SK-N-MC (cell line): ENCODE data around the gene GPC3.

Experiments
- EZH2 ChIP-seq: fragments of 200-600 bp; sonication (generic); IDR thresholded peaks from one replicate; pipeline ENCODE4 v1.6.1; 2017; ENCODE audit warnings: antibody characterized with exemption
- FOXP2 ChIP-seq: optimal IDR thresholded peaks from 2 replicates; pipeline ENCODE3; 2011; ENCODE audit warnings: mild to moderate bottlenecking, moderate library complexity; ENCODE audit not compliant: insufficient read depth; ENCODE audit errors: extremely low read length, control extremely low read depth
- POLR2AphosphoS5 ChIP-seq: IDR thresholded peaks from 2 replicates; pipeline ENCODE4 v1.6.1; 2012; ENCODE audit warnings: mild to moderate bottlenecking, low read depth, low read length, borderline replicate concordance

DNA sequence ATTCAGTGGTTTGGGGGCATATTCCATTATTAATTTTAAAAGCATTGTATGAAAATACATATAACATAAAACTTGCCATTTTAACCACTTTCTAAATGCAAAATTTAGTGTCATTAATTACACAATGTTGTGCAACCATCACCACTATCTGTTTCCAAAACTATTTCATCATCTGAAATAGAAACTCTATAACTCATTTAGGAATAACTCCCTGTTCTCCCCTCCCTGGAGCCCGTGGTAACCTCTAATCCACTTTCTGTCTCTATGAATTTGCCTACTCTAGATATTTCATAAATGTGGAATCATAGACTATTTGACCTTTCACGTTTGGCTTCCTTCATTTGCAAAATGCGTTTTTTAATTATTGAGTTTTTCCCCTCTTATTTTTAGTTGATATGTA lies 468.7 kb downstream of the GPC3 start:
- TF ChIP-seq EZH2: no peak
- TF ChIP-seq POLR2AphosphoS5: no peak
- no peak for TF ChIP-seq FOXP2
